ENCODE measurements around the gene TCOF1. TPM values are rescaled to one million over a fixed set of nuclear protein-coding genes. Genes with fewer than 3 reads are reported as not detected.

TCOF1 gene
- total and polyA plus RNA-seq, 2 experiments from 2014 or later, result 86.8 to 165 TPM

GRCh38 chr5:150394131-150394530, 36.6 kb downstream of the TCOF1 start:
- Mint-ChIP-seq H3K4me1 (no peaks in the 10 kb centered on the region; the same call in 2 of the 3 replicates), H3K27ac (no peak overlapping the region), H3K9me3 (no peaks in the 10 kb centered on the region), H3K36me3 (ENCODE audit: low read depth) (peaks cover 95% of the 10 kb centered on the region), H3K27me3 (ENCODE audit: insufficient read depth, low read depth, poor library complexity) (peaks cover 4% of the 10 kb centered on the region), H3K4me3 (no peak overlapping the region)
- no peaks in the 10 kb centered on the region for H3K9me2 ChIP-seq (ENCODE audit: insufficient read depth)
- no peak overlapping the region for H3K4me3 ChIP-seq
- peaks cover 44% of the 10 kb centered on the region for H3K36me3 ChIP-seq (ENCODE audit: insufficient read depth)
- H3K4me1 ChIP-seq (ENCODE audit: insufficient read depth), result no peaks in the 10 kb centered on the region
- H2AFZ ChIP-seq, result no peak overlapping the region
- DNase-seq (ENCODE audit: low spot score), result no peak
- ATAC-seq, result no peak
- 0 out of 2 replicates have a peak, but pooled peaks cover 2% of the 10 kb centered on the region for H3F3A ChIP-seq (replicated peaks; ENCODE audit: low read depth)
- H4K20me1 ChIP-seq (replicated peaks; ENCODE audit: insufficient read depth), result peaks cover 7% of the 10 kb centered on the region; the same call in 1 of the 2 replicates
- H3K4me2 ChIP-seq, result no peak overlapping the region
- no peak overlapping the region for H3K27ac ChIP-seq (ENCODE audit: low read depth)
- TF ChIP-seq EZH2 (IDR thresholded peaks at IDR 0.05; ENCODE audit: low read depth, unreplicated experiment) (no peak), ETS1 (IDR thresholded peaks at IDR 0.05) (no peak), REST (IDR thresholded peaks at IDR 0.05; ENCODE audit: unreplicated experiment) (no peak), CTCF (conservative IDR thresholded peaks at IDR 0.05; ENCODE audit: low read depth in 2 of 2) (no peak), JUNB (IDR thresholded peaks at IDR 0.05; ENCODE audit: unreplicated experiment) (no peak), STAT1 (IDR thresholded peaks at IDR 0.05; ENCODE audit: unreplicated experiment) (no peak), ZNF462 (CRISPR knock-in tag; IDR thresholded peaks at IDR 0.05) (no peak), ZNF331 (CRISPR knock-in tag; IDR thresholded peaks at IDR 0.05; ENCODE audit: low read depth) (no peak), ZNF114 (CRISPR knock-in tag; IDR thresholded peaks at IDR 0.05) (no peak), NANOG (IDR thresholded peaks at IDR 0.05; ENCODE audit: borderline replicate concordance) (no peak), POLR2AphosphoS5 (IDR thresholded peaks at IDR 0.05; ENCODE audit: low read depth) (no peak)
- H3K27me3 ChIP-seq (ENCODE audit: insufficient read depth), result no peaks in the 10 kb centered on the region
- H3K79me2 ChIP-seq (replicated peaks; ENCODE audit: insufficient read depth), result no peaks in the 10 kb centered on the region

Data from GM23338 (cell line).